KMS-11 (cell line): ENCODE data around the gene FBXL17.

Experiments
- H2AFZ ChIP-seq: fragments of 200-600 bp; sonication (generic); 2 replicates; pipeline ENCODE4 v1.6.1; 2016; ENCODE audit warnings: antibody characterized with exemption, mixed run types, low read depth
- H3K27ac ChIP-seq: fragments of 200-600 bp; sonication (generic); 2 replicates; pipeline ENCODE4 v1.6.1; 2016; ENCODE audit warnings: mild to moderate bottlenecking, mixed run types
- H3K27me3 ChIP-seq: fragments of 200-600 bp; sonication (generic); 2 replicates; pipeline ENCODE4 v1.6.1; 2017; ENCODE audit warnings: mild to moderate bottlenecking, low read depth, mixed run types, moderate library complexity; ENCODE audit not compliant: insufficient read depth
- H3K36me3 ChIP-seq: fragments of 200-600 bp; sonication (generic); 2 replicates; pipeline ENCODE4 v1.6.1; 2017; ENCODE audit warnings: mild to moderate bottlenecking, mixed run types; ENCODE audit not compliant: insufficient read depth
- H3K4me1 ChIP-seq: fragments of 200-600 bp; sonication (generic); 2 replicates; pipeline ENCODE4 v1.6.1; 2016; ENCODE audit warnings: mild to moderate bottlenecking, low read depth, mixed run types; ENCODE audit not compliant: poor library complexity, severe bottlenecking
- H3K4me2 ChIP-seq: fragments of 200-600 bp; sonication (generic); 2 replicates; pipeline ENCODE4 v1.7.0; 2016; ENCODE audit warnings: mild to moderate bottlenecking, mixed run types
- H3K4me3 ChIP-seq: fragments of 200-600 bp; sonication (generic); IDR thresholded peaks from 2 replicates; pipeline ENCODE4 v1.6.1; 2017; ENCODE audit warnings: low read depth, low read length, mixed read lengths; ENCODE audit not compliant: insufficient read depth
- H3K79me2 ChIP-seq: fragments of 200-600 bp; sonication (generic); 2 replicates; pipeline ENCODE4 v1.6.1; 2016; ENCODE audit warnings: low read depth, mixed run types; ENCODE audit not compliant: insufficient read depth
- H3K9ac ChIP-seq: fragments of 200-600 bp; sonication (generic); 2 replicates; pipeline ENCODE4 v1.6.1; 2016; ENCODE audit warnings: mild to moderate bottlenecking, mixed run types
- H4K20me1 ChIP-seq: fragments of 200-600 bp; sonication (generic); 2 replicates; pipeline ENCODE4 v1.6.1; 2016; ENCODE audit warnings: mild to moderate bottlenecking, mixed run types; ENCODE audit not compliant: insufficient read depth
- CTCF ChIP-seq: fragments of 200-600 bp; sonication (generic); conservative IDR thresholded peaks from 2 replicates; pipeline ENCODE4 v1.6.1; 2017; ENCODE audit warnings: low read depth, mild to moderate bottlenecking, antibody characterized with exemption, low read length, moderate library complexity, mixed read lengths

The FBXL17 gene

GRCh38 chr5:107894361-107894760, 487.5 kb downstream of the FBXL17 start:
- Histone ChIP-seq H3K4me2 (no peak overlapping the region), H3K79me2 (no peaks in the 10 kb centered on the region), H3K4me1 (no peaks in the 10 kb centered on the region), H3K36me3 (no peaks in the 10 kb centered on the region), H3K27ac (no peak overlapping the region), H2AFZ (no peak overlapping the region), H3K4me3 (no peak overlapping the region), H3K9ac (no peak overlapping the region), H4K20me1 (no peaks in the 10 kb centered on the region), H3K27me3 (no peaks in the 10 kb centered on the region)
- TF ChIP-seq CTCF = no peak

- Histone ChIP-seq H3K79me2 (no peaks in the 10 kb centered on the region), H3K27ac (no peak overlapping the region), H3K9ac (no peak overlapping the region), H3K4me3 (no peak overlapping the region), H3K36me3 (no peaks in the 10 kb centered on the region), H3K4me2 (no peak overlapping the region), H2AFZ (no peak overlapping the region), H3K4me1 (no peaks in the 10 kb centered on the region), H4K20me1 (no peaks in the 10 kb centered on the region), H3K27me3 (no peaks in the 10 kb centered on the region)
- no peak for TF ChIP-seq CTCF
These were observed 488.3 kb downstream of the FBXL17 start for GRCh38 chr5:107893642-107894041.

GRCh38 chr5:107889387-107889786, 492.5 kb downstream of the FBXL17 start:
- Histone ChIP-seq H3K4me1 (no peaks in the 10 kb centered on the region), H3K27ac (no peak overlapping the region), H3K79me2 (no peaks in the 10 kb centered on the region), H3K4me2 (no peak overlapping the region), H3K27me3 (no peaks in the 10 kb centered on the region), H3K9ac (no peak overlapping the region), H3K36me3 (no peaks in the 10 kb centered on the region), H3K4me3 (no peak overlapping the region), H2AFZ (no peak overlapping the region), H4K20me1 (no peaks in the 10 kb centered on the region)
- TF ChIP-seq CTCF = no peak

- Histone ChIP-seq H3K27me3 (no peaks in the 10 kb centered on the region), H3K36me3 (no peaks in the 10 kb centered on the region), H3K9ac (no peak overlapping the region), H3K4me2 (no peak overlapping the region), H2AFZ (no peak overlapping the region), H3K4me1 (no peaks in the 10 kb centered on the region), H3K79me2 (no peaks in the 10 kb centered on the region), H4K20me1 (no peaks in the 10 kb centered on the region), H3K27ac (no peak overlapping the region), H3K4me3 (no peak overlapping the region)
- TF ChIP-seq CTCF = no peak
These were observed 493.4 kb downstream of the FBXL17 start for GRCh38 chr5:107888541-107888940.
